ENCODE results near the gene SYNRG. TPM values are rescaled to one million over a fixed set of nuclear protein-coding genes. Genes with fewer than 3 reads are reported as not detected.

SYNRG gene
- total and polyA plus RNA-seq, 2 donors (not counting 1 experiment from before 2014, with no cell fraction given) = 20.4 to 21.5 TPM

DNA sequence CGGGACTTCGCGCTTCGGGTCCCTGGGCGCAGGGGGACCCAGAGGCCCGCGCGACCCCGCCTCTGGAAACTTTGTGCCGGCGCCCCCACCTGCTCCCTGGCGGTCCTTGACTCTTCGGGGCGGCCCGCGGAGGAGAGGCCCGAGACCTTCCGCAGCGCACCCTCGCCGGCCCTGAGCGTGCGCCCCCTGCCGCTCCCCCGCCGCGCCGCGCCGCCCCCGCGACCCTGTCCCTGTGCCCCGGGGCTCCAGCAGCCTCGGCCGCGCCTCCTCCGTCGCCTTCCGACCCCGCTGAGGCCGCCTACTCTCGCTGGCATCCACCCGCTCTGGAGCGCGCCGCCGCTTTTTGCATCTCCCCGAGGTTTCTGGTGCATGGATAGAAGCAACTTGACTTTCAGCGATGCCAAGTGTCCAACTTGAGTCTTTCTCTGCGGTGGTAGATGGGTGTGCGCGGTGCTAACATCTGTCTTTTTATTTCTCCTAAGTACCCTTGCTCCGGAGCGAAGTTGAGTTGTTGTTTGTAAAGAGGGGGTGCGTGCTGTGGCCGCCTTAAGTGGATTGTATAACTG, 119.1 kb downstream of the SYNRG start:
- Histone ChIP-seq H3K9ac (ENCODE audit: insufficient read depth, low read length) (peak overlapping the region; percentile 91), H3K4me3 (replicated peaks in 1 of 4; ENCODE audit: control extremely low read depth in 1 of 4, insufficient read depth in 1 of 4, low read depth in 3 of 4, low read length in 4 of 4) (peak overlapping the region; percentile 82 to 91 (median 87)), H3K36me3 (ENCODE audit: control insufficient read depth, insufficient read depth, low read length) (peaks cover 2% of the 10 kb centered on the region), H3K9me3 (ENCODE audit: control insufficient read depth, insufficient read depth, low read depth, low read length) (no peaks in the 10 kb centered on the region), H4K20me1 (ENCODE audit: control insufficient read depth, extremely low read depth, insufficient read depth, low read length) (no peaks in the 10 kb centered on the region), H3K4me2 (ENCODE audit: extremely low read depth, insufficient read depth, low read length) (peak overlapping the region; percentile 94), H3K27me3 (ENCODE audit: control insufficient read depth, insufficient read depth, low read length) (no peaks in the 10 kb centered on the region), H3K4me1 (ENCODE audit: control insufficient read depth, extremely low read depth, insufficient read depth, low read length) (peaks cover 25% of the 10 kb centered on the region), H3K79me2 (ENCODE audit: control insufficient read depth, insufficient read depth, low read length) (peaks cover 47% of the 10 kb centered on the region), H2AFZ (ENCODE audit: low read length) (no peak overlapping the region), H3K27ac (ENCODE audit: insufficient read depth, low read length) (peak overlapping the region; percentile 98)
- DNase-seq (ENCODE audit: low read depth in 2 of 2) = peak; percentile 54 to 61
- no peak for TF ChIP-seq EZH2 (IDR thresholded peaks at IDR 0.05; ENCODE audit: low read length, missing control alignments)
- TF ChIP-seq, protein P1, sequence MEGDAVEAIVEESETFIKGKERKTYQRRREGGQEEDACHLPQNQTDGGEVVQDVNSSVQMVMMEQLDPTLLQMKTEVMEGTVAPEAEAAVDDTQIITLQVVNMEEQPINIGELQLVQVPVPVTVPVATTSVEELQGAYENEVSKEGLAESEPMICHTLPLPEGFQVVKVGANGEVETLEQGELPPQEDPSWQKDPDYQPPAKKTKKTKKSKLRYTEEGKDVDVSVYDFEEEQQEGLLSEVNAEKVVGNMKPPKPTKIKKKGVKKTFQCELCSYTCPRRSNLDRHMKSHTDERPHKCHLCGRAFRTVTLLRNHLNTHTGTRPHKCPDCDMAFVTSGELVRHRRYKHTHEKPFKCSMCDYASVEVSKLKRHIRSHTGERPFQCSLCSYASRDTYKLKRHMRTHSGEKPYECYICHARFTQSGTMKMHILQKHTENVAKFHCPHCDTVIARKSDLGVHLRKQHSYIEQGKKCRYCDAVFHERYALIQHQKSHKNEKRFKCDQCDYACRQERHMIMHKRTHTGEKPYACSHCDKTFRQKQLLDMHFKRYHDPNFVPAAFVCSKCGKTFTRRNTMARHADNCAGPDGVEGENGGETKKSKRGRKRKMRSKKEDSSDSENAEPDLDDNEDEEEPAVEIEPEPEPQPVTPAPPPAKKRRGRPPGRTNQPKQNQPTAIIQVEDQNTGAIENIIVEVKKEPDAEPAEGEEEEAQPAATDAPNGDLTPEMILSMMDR (conservative IDR thresholded peaks at IDR 0.05 in 1 of 2, IDR thresholded peaks at IDR 0.05 in 1 of 2; ENCODE audit: low read depth in 1 of 2, low read length in 2 of 2) = peak in 1 of 2 donors; percentile 18

DNA sequence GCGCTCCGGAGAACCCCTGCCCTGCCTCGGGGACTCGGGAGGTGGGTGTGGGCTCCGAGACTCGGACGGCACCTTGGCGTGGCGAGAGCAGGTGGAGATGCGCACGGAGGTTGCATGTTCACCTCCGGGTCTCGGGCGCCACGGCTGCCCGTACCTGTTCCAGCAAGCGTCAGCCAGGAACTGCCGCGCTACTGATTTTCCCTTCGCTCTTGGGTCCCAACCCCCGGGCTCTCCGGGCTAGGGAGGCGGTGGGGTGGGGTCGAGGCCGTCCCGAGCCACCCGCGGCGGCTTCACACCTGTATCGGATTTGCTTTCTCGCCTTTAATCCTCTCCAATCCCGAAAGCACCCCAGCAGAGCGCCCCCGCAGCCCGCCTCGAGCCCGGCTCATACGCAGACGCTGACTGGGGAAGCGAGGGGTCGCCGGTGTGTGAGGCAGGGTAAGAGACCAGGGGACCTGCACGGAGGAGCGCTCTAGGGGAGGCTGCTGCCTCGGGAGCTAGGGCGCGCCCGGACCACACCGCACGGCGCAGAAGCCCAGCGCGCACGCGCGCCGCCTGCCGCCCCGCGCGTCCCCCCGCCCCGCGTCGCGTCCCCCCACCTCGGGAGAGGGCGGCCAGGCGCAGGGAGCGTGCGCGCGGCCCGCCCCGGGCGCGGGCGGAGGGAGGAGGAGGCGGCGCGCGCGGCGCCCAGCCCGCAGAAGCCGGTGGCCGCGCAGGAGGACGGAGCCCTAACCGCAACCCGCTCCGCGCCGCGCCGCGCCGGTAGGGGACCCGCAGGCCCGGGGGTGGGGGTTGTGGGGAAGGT, 119.8 kb downstream of the SYNRG start, which contains the start of gene DUSP14:
TSS of gene DUSP14 (plus strand) at position 695 of the 805 bp plus-strand sequence. CDS start 22,382 bp downstream, outside the sequence.
- peaks cover 18% of the 10 kb centered on the region for H3K4me1 ChIP-seq (ENCODE audit: control insufficient read depth, extremely low read depth, insufficient read depth, low read length)

More for the DNA sequence above, 119.8 kb downstream of the SYNRG start, which contains the start of gene DUSP14:
- peak within 1 kb of the TSS; percentile 99 for H3K9ac ChIP-seq (ENCODE audit: insufficient read depth, low read length)
- H3K9me3 ChIP-seq (ENCODE audit: control insufficient read depth, insufficient read depth, low read depth, low read length) = no peaks in the 10 kb centered on the region
- peak within 1 kb of the TSS; percentile 99 for H3K4me2 ChIP-seq (ENCODE audit: extremely low read depth, insufficient read depth, low read length)
- H3K79me2 ChIP-seq (ENCODE audit: control insufficient read depth, insufficient read depth, low read length) = peaks cover 40% of the 10 kb centered on the region
- H3K36me3 ChIP-seq (ENCODE audit: control insufficient read depth, insufficient read depth, low read length) = no peaks in the 10 kb centered on the region
- peak within 1 kb of the TSS; percentile 82 to 92 (median 87) for H3K4me3 ChIP-seq (replicated peaks in 1 of 4; ENCODE audit: control extremely low read depth in 1 of 4, insufficient read depth in 1 of 4, low read depth in 3 of 4, low read length in 4 of 4)
- no peaks in the 10 kb centered on the region for H4K20me1 ChIP-seq (ENCODE audit: control insufficient read depth, extremely low read depth, insufficient read depth, low read length)
- peak; percentile 75 for DNase-seq (ENCODE audit: low read depth in 2 of 2)
- peak within 1 kb of the TSS; percentile 99 for H3K27ac ChIP-seq (ENCODE audit: insufficient read depth, low read length)
- H2AFZ ChIP-seq (ENCODE audit: low read length) = no peak within 1 kb of the TSS
- TF ChIP-seq, protein P1 (conservative IDR thresholded peaks at IDR 0.05 in 1 of 2, IDR thresholded peaks at IDR 0.05 in 1 of 2; ENCODE audit: low read depth in 1 of 2, low read length in 2 of 2) = no peak
- no peak for TF ChIP-seq EZH2 (IDR thresholded peaks at IDR 0.05; ENCODE audit: low read length, missing control alignments)
- H3K27me3 ChIP-seq (ENCODE audit: control insufficient read depth, insufficient read depth, low read length) = no peaks in the 10 kb centered on the region

All from fibroblast of lung (primary cell).